Psoas muscle (tissue), 8 donors: Measurements from ENCODE around the gene SMARCAL1. TPM values are rescaled to one million over a fixed set of nuclear protein-coding genes. Genes with fewer than 3 reads are reported as not detected.

Experiments used
- ATAC-seq, 4 donors: fragments of 200-7000 bp; cut with Tn5 transposase; one replicate each; pipeline ENCODE4 v1.9.1; 2020; ENCODE audit warnings: moderate library complexity in 3 of 4, mild to moderate bottlenecking in 2 of 4
- DNase-seq, 2 donors: peaks; one replicate each; pipeline ENCODE4 v3.0.0-alpha.2; 2020
- H3K27ac ChIP-seq: fragments of 200-600 bp; one replicate; pipeline ENCODE4 v1.8.0; 2022
- H3K27me3 ChIP-seq, 3 donors: fragments of 200-600 bp in 1 of 3; one replicate each; pipeline versions ENCODE4 v1.6.1 to v1.8.0; 2013 to 2022; ENCODE audit warnings: low read length in 2 of 3, mild to moderate bottlenecking in 2 of 3, moderate library complexity in 1 of 3; ENCODE audit not compliant: insufficient read depth in 3 of 3
- H3K36me3 ChIP-seq, 2 donors: fragments of 200-600 bp in 1 of 2; one replicate each; pipeline versions ENCODE4 v1.6.1 to v1.8.0; 2013 to 2022; ENCODE audit warnings: low read depth in 1 of 2, mild to moderate bottlenecking in 1 of 2, moderate library complexity in 1 of 2; ENCODE audit not compliant: insufficient read depth in 1 of 2
- H3K4me1 ChIP-seq: fragments of 200-600 bp; one replicate; pipeline ENCODE4 v1.8.0; 2022
- H3K4me3 ChIP-seq: fragments of 200-600 bp; one replicate; pipeline ENCODE4 v1.8.0; 2022; ENCODE audit warnings: mild to moderate bottlenecking
- H3K9me3 ChIP-seq: fragments of 200-600 bp; one replicate; pipeline ENCODE4 v1.8.0; 2022
- CTCF ChIP-seq: fragments of 200-600 bp; IDR thresholded peaks from one replicate; pipeline ENCODE4 v1.8.0; 2022; ENCODE audit warnings: antibody characterized with exemption
- WGBS, 3 donors: extraction: QIAGEN DNeasy Blood & Tissue Kit; methylation state at CpG; one replicate each; pipeline versions ENCODE4 v1.1.6 to v1.1.7; 2013; 5-methylcytosine and 5-hydroxymethylcytosine counted together
- intact Hi-C, 2 donors: fragments of 100-400 bp; cut with DNase I; formaldehyde crosslinking; loops; one replicate each; pipeline versions ENCODE4 v1.11.0 to v1.14.2; 2022
- polyA plus RNA-seq, 3 donors: library from polyadenylated mRNA; stranded (reverse); fragments of 200-250 nt; gene quantifications; one replicate each; pipeline ENCODE4 v1.2.3, GENCODE V29; 2013
- total RNA-seq, 4 donors: library from RNA; stranded (reverse); fragmentation: NEBNext Ultra II Directional in 2 of 4; extraction: Animal tissue kit (Norgen Biotek cat#: 25700) in 2 of 4; gene quantifications; one replicate each; pipeline versions ENCODE4 v1.2.1 to v1.2.4, GENCODE V29; 2021 to 2023
- donor health status: healthy with polysubstance abuse.
- donor health status: DM: no; HTN: no; CAD: no; lungs with moderate emphysema.
- donor health status: Bipolar disorder and iron deficiency.
- donor health status: healthy.
- donor health status: DM: yes; HTN: yes; CAD: no.
- donor health status: DM: no; HTN: no; CAD: no.
- donor health status: DM: no; HTN: no; CAD: no.
- donor health status: DM: yes; HTN: yes; CAD: no.

Gene SMARCAL1
- total and polyA plus RNA-seq, 7 donors = 7.9 to 18.3 (median 11.4) TPM

GRCh38 chr2:216366777-216367471 lies 45.4 kb upstream of the SMARCAL1 start:
- H3K4me1 ChIP-seq = no peaks in the 10 kb centered on the region
- intact Hi-C loops = no loop called here
- H3K27ac ChIP-seq = no peak overlapping the region
- no peak for ATAC-seq
- 53 to 58% (median 58%) methylated on average over 5 of the region's 5 CpGs for WGBS, 3 donors
- no peak overlapping the region for H3K4me3 ChIP-seq
- TF ChIP-seq CTCF = no peak
- H3K9me3 ChIP-seq = no peaks in the 10 kb centered on the region
- peaks cover 6 to 56% (median 20%) of the 10 kb centered on the region in 3 donors for H3K27me3 ChIP-seq
- H3K36me3 ChIP-seq = no peaks in the 10 kb centered on the region
- no peak for DNase-seq

GRCh38 chr2:216369821-216370220 lies 42.5 kb upstream of the SMARCAL1 start:
- Histone ChIP-seq H3K4me3 (no peak overlapping the region), H3K4me1 (no peaks in the 10 kb centered on the region), H3K9me3 (no peaks in the 10 kb centered on the region), H3K27ac (no peak overlapping the region), H3K36me3 (no peaks in the 10 kb centered on the region), H3K27me3 (peaks cover 6 to 69% (median 26%) of the 10 kb centered on the region in 3 donors)
- 73 to 81% (median 77%) methylated on average over 17 to 18 of the region's 18 CpGs for WGBS, 3 donors
- ATAC-seq (no peak), DNase-seq (no peak)
- TF ChIP-seq CTCF = no peak
- intact Hi-C loops = no loop called here

- Histone ChIP-seq H3K9me3 (no peaks in the 10 kb centered on the region), H3K4me1 (no peaks in the 10 kb centered on the region), H3K27ac (no peak overlapping the region), H3K4me3 (peak overlapping the region; percentile 32), H3K36me3 (no peaks in the 10 kb centered on the region), H3K27me3 (peaks cover 6 to 69% (median 26%) of the 10 kb centered on the region in 3 donors)
- 0 to 2% (median 2%) methylated on average over 27 to 53 of the region's 53 CpGs for WGBS, 3 donors
- ATAC-seq (no peak), DNase-seq (no peak)
- no peak for TF ChIP-seq CTCF
- intact Hi-C loops = no loop called here
Measured at GRCh38 chr2:216370961-216371712, 41.1 kb upstream of the SMARCAL1 start.

GRCh38 chr2:216371721-216372702 lies 40.3 kb upstream of the SMARCAL1 start, which contains the start of gene MARCHF4:
Gene MARCHF4 (minus strand): TSS chr2:216372483. CDS start chr2:216370260, 2,223 bp downstream.
- Histone ChIP-seq H3K27ac (no peak within 1 kb of the TSS), H3K27me3 (peaks cover 4 to 60% (median 26%) of the 10 kb centered on the region in 3 donors), H3K36me3 (no peaks in the 10 kb centered on the region), H3K4me1 (no peaks in the 10 kb centered on the region), H3K9me3 (no peaks in the 10 kb centered on the region), H3K4me3 (peak within 1 kb of the TSS; percentile 32)
- DNase-seq (peak; percentile 62 to 81), ATAC-seq (peak; percentile 82 to 86 (median 84))
- TF ChIP-seq CTCF = no peak
- 1% methylated on average over 52 to 60 of the region's 60 CpGs for WGBS, 3 donors
- intact Hi-C loops = no loop called here
